Umbilical cord (tissue), 2 donors: ENCODE measurements around the gene RAB40AL. TPM values are rescaled to one million over a fixed set of nuclear protein-coding genes. Genes with fewer than 3 reads are reported as not detected.
"Not testable (repeated sequence)": the region's sequence is repeated elsewhere in the genome, so short reads cannot be mapped to it uniquely, and the experiment has no call there.

Experiments used
- DNase-seq: peaks from one replicate; pipeline ENCODE4 v3.0.0-alpha.2; 2015; ENCODE audit warnings: low spot score
- total RNA-seq: library from RNA; depleted of rRNA; stranded (reverse); fragments of >200 nt; gene quantifications from one replicate; pipeline ENCODE4 v1.2.3, GENCODE V29; 2014; ENCODE audit warnings: low replicate concordance; ENCODE audit not compliant: insufficient read depth

RAB40AL gene, protein sequence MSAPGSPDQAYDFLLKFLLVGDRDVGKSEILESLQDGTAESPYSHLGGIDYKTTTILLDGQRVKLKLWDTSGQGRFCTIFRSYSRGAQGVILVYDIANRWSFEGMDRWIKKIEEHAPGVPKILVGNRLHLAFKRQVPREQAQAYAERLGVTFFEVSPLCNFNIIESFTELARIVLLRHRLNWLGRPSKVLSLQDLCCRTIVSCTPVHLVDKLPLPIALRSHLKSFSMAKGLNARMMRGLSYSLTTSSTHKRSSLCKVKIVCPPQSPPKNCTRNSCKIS
- 2.2 TPM for total RNA-seq

DNA sequence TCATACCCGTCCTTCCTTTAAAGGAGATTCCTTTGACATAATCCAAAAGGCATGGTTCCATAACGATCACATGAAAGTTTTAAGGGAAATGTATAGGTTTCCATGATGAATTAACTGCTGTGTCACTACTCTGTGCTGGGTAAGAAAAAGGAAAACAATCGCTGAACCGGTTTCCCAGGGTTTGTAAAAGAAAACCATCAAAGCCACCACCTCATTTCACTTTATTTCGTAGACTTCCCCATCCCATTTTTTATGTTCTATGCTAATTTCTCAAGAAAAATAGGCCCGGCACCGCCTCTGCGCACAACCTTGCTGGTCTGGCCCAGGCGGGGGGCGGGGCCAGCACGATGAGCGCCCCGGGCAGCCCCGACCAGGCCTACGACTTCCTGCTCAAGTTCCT, at the start of gene RAB40AL:
Gene RAB40AL (plus strand): TSS at position 301 of the 400 bp plus-strand sequence. CDS start 47 bp downstream, at position 348.
- DNase-seq = not testable (repeated sequence)

DNA sequence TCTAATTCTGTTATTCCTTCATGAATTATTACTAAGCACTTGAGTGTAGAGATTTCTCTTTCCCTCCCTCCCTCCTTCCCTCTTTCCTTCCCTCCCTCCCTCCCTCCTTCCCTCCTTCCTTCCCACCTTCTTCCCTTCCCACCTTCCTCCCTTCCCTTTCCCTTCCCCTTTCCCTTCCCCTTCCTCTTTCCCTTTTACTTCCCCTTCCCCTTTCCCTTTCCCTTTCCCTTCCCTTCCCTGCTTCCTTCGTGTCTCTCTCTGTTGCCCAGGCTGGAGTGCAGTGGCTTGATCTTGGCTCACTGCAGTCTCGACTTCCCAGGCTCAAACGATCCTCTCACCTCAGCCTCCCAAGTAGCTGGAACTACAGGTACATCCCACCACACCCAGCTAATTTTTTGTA, 49.4 kb upstream of the RAB40AL start:
- DNase-seq = no peak

DNA sequence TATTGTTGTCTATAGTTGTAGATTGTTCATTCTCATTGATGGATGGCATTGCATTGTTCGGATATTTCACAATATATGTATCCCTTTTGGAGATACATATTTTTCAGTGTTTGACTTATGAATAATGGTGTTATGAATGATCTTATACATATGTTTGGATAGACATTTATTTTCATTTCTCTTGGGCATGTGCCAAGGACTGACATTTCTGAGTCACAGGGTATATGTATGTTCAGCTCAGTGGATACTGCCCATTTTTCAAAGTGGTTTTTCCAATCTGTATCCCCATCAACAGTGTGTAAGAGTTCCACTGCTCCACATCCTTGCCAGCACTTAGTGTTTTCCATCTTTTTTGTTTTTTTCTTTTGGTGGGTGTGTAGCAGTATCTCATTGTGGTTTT, 45.0 kb upstream of the RAB40AL start:
- no peak for DNase-seq

DNA sequence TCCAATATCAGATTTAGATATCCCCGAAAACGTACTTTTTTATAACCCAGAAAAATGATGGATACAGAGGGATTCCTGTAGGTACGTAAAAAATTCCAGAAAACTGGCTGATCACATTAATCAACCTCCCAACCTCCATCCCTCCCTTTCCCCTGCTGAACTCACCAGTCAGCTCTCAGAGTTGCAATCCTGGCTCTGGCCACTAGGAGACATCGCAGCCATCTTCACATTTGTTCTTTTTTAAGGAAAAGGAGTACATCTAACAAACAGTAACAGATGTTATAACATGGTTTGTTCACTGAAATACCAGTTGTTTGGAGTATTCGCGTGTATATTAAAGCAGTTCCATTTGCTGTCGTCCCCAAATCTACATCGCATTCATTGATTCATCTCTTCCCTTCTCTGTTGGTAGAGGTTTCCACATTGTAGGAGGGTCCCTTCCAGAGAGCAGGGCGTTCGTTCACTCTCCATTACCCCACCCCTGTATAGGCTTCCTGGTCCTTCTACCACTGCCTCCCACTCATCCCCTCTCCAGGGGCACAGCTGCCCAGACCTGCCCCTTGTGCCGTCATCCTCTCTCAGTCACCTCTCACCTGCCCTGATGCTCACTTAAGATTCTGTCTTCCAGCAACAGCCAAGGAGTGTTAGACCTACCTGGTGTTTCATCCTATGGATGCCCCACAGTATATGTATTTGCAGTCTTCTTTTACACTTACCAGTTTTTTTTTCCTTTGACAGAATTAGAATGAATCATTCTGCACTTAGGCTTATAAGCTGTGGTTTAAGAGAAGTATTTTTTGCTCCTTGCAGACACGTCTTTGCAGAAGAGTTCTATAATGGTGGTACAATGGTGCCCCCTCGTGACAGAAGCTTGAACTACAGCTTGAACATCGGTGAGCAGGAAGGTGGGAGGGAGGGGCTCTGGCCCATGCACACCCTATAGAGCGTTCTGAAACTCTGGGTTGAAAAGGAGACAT, 36.8 kb upstream of the RAB40AL start:
- peak; percentile 59 for DNase-seq

DNA sequence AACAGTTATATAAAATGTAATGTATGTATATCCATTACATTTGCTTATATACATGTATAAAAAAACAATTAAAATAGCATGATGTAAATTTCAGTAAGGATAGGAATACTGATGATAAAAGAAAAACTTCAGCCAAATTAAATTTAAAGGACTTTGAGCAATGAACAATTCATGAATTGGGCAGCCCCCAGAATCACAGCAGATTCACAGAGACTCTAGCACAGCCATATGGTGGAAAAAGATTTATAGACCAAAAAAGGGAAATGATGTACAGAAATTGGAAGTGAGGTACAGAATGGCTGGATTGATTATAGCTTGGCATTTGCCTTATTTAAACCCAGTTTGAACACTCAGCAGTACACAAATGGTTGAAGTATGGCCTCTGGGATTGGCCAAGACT, 34.7 kb upstream of the RAB40AL start:
- no peak for DNase-seq

DNA sequence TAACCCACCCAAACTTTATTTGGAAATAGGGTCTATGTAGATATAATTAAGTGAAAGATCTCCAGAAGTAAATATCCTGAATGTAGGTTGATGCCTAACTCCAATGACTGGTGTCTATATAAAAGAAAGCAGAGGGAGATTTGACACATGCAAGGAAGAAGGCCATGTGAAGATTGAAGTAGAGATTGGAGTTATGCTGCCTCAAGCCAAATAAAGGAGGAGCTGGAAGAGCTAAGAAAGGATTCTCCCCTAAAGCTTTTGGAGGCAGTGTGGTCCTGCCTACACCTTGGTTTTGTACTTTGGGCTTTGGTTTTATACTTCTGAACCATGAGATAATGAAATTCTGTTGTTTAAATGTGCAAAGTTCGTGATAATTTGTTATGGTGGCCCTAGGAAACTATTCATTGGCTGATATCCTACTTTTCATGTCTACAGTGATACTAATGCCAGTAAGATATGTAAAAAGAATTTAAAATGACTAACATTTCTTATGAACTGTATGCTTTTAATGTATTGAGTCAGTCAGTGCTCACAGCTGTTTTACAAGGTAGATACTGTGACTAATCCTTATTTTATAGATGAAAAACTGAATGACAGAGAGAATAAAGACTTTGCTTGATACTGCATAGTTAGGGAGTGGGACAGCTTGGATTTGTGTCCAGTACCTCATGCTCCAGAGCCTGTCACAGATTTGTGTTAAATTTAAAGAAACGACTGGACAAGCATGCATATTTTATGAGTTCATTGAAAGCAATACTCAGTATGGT, 5.9 kb upstream of the RAB40AL start:
- DNase-seq = no peak

DNA sequence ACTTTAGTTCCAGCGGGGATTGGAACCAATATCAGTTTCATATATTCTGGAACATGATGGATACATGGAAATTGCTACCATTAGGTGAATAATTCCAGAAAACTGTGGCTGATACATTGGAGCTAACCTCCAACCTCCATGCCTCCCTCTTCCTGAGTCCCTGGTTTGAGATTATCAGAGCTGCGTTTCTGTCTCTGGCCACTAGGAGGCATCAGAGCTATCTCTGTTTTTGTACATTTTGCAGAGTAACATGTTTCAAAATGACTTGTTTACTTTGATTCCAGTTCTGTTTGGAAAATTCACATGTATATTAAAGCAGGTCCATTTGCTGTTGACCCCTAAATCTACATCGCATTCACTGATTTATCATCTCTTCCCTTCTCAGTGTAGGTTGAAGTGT, 2.4 kb upstream of the RAB40AL start:
- DNase-seq = no peak

DNA sequence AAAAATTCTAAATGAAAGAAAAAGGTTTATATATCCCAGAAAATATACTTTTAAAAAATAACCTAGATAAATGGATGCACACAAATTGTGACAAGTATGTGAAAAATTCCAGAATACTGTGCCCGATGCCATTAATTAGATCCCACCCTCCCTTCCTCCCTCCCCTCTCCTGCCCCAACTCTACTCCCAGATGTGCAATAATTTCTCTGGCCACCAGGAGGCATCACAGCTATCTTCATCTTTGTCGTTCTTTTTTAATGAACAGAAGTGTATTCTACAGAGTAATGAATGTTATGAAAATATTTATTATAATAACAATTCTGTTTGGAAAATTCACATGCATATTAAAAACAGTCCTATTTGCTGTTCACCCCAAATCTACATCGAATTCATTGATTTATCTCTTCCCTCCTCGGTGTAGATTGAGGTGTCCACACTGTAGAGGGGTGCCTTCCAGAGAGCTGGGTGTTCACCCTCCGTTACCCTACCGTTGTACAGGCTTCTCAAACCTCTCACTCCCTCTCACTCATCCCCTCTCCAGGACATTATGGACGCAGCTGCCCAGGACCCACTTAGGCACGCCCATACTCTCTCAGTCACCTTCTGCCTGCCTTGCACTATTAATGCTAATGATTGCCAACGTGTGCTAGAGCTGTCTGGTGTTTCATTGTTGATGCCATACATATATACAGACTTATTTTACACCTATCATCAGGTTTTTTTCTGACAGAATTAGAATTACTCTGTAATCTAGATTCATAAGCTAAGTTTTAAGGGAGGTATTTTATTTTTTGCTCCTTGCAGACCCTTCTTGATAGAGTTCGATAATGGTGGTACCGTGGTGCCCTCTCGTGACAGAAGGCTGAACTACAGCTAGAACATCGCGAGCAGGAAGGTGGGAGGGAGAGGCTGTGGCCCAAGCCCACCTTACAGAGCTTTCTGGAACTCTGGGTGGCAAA, 14.1 kb downstream of the RAB40AL start:
- peak; percentile 28 for DNase-seq

DNA sequence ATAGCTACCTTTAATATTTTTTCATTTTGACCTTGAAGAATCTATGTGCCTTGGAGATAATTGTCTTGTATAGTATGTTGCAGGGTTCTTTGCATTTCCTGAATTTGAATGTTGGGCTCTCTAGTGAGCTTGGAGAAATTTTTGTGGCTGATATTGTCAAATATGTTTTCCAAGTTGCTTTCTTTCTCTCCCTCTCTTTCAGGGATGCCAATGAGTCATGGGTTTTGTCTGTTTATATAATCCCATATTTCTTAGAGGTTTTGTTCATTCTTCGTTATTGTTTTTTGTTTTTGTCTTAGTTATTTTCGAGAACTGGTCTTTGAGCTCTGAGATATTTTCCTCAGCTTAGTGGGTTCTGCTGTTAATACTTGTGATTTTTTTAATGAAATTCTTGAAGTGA, 20.7 kb downstream of the RAB40AL start:
- DNase-seq = no peak

DNA sequence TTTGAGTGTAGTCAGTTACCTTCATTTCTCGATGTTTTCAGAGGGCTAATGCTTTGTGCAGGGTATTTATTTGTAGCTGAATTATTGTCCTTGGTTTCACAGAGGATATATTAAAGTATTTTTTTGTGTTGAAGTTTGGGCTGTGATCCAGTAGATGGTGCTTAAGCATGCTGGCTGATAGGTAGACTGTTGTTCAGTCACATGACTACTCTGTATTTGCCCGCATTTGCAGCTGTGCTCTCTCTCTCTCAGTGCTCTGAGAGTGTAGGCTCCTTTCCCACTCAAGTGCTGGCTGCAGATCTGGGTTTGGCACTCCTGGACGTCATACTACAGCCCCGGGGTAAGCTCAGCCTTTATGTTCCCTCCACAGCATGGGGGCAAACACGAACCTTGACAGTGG, 21.7 kb downstream of the RAB40AL start:
- no peak for DNase-seq

DNA sequence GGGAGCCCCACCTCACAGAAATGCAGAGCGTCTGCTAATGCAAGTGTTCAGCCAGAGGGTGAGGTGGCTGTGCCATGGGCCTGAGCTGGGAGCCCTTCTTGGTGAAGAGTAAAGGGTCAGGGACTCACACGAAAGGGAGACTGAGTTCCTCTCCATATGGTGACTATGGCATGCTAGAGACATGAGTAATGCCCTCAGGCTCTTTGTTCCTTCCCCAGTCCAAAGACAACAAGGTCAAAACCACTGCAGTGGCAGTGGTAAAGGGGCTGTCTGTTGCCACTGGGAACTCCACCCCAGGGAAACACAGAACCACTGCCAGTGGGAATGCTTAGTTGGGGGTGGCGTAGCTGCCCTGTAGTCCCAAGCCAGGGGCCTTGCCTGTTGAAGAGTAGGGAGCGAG, 22.4 kb downstream of the RAB40AL start:
- DNase-seq = no peak

DNA sequence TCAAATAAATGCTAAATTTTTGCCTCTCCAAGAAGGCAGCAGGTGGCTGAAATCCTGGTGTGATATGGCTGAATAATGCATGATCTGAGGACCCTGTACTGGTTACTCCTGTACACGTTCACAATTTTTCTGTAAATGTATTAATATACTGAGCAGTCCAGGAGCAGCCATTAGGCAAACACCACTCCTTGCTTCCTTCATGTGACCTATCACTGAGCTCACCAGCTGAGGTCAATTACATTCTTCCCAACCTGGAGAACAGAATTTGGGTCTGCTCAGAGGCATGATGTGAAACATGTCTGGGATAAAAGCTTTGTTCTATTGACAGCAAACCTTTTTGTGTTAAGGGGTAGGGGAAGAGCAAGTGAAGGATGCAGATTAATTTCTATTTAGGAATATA, 26.9 kb downstream of the RAB40AL start:
- DNase-seq = no peak

DNA sequence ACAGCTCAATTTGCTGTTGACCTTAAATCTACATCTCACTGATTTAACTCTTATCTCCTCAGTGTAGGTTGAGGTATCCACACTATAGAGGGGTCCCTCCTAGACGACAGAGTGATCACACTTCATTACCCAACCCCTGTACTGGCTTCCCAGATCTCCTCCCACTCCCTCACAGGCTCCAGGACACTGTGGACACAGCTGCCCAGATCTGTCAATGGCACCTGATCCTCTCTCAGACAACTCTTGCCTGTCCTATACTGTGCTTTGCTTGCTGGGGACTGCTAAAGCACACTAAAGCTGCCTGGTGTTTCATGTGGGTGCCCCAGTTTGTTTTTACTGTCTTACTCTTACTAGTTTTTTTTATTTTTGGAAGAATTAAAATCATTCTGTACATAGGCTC, 27.9 kb downstream of the RAB40AL start:
- no peak for DNase-seq

DNA sequence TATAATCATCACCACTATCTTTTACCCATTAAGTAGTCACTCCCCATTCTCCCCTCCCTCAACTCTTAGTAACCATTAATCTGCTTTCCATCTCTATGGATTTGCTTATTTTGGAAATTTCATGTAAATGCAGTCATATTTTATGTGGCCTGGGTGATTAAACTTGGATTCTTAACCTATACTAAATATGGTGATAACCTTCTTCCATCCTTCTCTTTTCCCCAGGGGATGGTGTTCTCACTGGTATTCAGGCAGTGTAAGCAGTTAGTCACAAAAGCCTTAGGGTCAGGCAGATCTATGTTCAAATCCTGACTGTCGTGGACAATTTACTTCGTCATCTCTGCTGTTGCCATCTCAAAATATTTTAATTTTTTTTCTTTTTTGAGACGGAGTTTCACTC, 29.6 kb downstream of the RAB40AL start:
- DNase-seq = no peak

DNA sequence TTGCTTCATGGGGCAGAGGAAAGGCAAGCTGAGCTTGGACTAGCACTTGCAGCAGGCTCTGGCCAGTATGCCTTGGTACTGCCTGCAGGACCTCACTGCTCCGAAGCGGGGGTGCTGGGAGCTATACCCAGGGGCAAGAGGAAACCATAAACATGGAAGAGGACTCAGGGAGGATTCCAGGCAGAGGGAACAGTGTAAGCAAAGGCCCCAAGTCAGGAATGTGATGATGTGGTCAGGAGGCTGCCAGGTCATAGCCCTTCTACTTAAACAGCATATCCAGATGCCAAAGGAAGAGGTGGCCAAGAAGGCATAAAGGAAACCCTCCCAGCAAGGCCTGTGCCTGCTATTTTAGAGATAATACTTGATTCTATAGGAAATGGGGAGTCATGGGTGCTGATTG, 31.1 kb downstream of the RAB40AL start:
- no peak for DNase-seq

DNA sequence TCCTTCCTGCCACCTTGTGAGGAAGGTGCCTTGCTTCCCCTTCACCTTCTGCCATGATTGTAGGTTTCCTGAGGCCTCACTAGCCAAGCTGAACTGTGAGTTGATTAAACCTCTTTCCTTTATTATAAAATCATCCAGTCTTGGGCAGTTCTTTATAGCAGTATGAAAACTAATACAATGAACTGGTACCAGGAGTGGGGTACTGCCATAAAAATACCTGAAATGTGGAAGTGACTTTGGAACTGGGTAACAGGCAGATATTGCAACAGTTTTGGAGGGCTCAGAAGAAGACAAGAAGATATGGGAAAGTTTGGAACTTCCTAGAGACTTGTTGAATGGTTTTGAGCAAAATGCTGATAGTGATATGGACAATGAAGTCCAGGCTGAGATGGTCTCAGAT, 34.5 kb downstream of the RAB40AL start:
- DNase-seq = not testable (repeated sequence)

DNA sequence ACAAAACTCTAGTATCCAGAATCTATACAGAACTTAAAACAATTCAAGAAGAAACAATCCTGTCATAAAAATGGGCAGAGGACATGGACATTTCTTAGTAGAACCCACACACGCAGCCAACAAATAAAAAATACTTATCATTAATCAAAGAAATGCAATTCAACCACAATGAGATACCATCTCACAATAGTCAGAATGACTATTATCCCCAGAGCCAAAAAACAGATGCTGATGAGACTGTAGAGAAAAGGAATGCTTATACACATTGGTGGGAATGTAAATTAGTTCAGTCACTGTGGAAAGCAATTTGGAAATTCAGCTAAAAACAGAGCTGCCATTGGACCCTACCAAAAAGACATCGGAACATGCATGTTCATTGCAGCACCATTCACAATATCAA, 37.9 kb downstream of the RAB40AL start:
- DNase-seq = no peak

DNA sequence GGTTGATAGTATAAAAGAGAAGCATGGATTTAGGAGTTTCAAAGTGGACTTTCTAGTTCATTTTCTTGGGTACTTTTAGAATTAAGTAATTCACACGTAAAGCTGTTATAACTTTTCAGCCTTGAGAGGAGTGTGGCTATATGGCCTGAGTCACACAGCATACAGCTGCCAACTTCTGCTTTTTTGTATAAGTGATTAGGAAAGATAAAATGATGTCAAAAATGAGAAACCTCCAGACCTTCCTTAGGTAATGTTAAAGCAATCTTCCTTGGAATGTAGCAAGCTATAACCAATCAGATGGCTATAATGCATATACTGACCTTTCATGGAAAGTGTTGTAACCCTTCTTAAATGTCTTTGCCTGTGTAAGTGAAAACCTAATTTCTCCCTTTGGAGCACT, 39.2 kb downstream of the RAB40AL start:
- DNase-seq = no peak

DNA sequence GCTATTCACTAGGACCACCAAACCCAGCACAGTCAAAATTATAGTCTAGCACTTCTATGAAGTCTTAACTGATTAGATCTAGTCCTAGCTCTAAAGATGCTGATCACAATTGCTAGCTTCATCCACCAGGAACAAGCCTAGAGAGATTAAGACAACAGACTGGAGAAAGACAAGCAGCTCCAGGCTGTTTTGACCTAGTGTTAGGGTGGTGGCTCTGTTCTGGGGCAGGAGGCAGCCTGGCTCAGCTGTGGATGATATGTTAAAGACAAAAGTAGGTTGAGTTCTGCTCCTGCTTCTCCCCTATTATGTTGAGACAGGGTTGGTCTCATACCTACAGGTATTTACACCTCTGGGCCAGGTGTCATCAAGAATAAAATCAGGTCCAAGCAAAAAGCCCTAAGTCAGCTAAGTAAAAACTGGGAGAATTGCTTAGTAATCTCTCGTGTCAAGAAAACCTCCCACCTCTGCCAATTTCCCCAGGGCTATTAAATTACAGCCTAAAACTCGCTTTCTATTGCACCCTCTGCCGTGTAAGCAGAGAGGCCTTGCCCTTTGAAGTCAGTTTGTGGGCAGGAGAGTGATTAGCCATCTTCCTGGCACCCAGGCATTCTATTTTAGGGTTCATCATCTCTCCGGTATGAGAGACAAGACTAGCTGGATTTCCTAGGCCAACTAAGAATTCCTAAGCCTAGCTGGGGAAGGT, 39.9 kb downstream of the RAB40AL start:
- no peak for DNase-seq

DNA sequence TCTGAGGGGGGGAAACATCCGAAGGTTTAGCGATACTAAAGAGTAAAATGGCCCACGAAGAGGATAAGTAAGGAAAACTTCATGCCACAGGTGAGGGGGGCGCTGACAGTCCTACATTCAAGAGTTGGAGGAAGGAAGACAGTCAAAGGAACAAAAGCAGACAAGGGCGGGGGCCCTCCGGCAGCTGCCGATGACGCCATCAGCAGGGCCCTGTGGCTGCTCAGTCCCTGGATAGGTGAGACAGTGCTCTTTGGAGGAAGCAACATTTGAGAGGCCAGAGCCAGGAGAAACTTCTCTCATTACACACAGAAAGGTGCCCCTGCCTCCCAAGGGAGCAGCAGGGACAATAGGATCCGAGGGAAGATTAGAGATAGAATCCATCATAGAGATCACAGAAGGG, 41.5 kb downstream of the RAB40AL start:
- DNase-seq = no peak
